ENCODE results near the gene LRP3. TPM values are rescaled to one million over a fixed set of nuclear protein-coding genes. Genes with fewer than 3 reads are reported as not detected.

The LRP3 gene
- total RNA-seq, 1 donor from 2014 or later = 93.8 TPM

GRCh38 chr19:33251076-33251475, 56.9 kb downstream of the LRP3 start:
- no peak for DNase-seq (ENCODE audit: low spot score in 2 of 2)
- no peak for FAIRE-seq

GRCh38 chr19:33251526-33252090, 57.5 kb downstream of the LRP3 start:
- no peak for FAIRE-seq
- DNase-seq (ENCODE audit: low spot score in 2 of 2) = no peak

GRCh38 chr19:33252418-33252962, 58.4 kb downstream of the LRP3 start:
- DNase-seq (ENCODE audit: low spot score in 2 of 2) = no peak
- no peak for FAIRE-seq

GRCh38 chr19:33252971-33253370, 58.8 kb downstream of the LRP3 start:
- no peak for DNase-seq (ENCODE audit: low spot score in 2 of 2)
- FAIRE-seq = no peak

- DNase-seq (ENCODE audit: low spot score in 2 of 2) (no peak), FAIRE-seq (no peak)
Observed at GRCh38 chr19:33254245-33254824, 60.2 kb downstream of the LRP3 start.

- no peak for DNase-seq (ENCODE audit: low spot score in 2 of 2)
- no peak for FAIRE-seq
Observed at GRCh38 chr19:33255781-33256180, 61.7 kb downstream of the LRP3 start.

GRCh38 chr19:33256261-33256660, 62.1 kb downstream of the LRP3 start:
- no peak for FAIRE-seq
- no peak for DNase-seq (ENCODE audit: low spot score in 2 of 2)

- DNase-seq (ENCODE audit: low spot score in 2 of 2) = no peak
- no peak for FAIRE-seq
Observed at GRCh38 chr19:33257828-33258227, 63.7 kb downstream of the LRP3 start.

Other genes starting within 250 kb of the LRP3 start
- gene CEP89, start 222.4 kb upstream of the LRP3 start, total RNA-seq = 24.9 TPM
- 1.6 TPM for gene FAAP24, start 222.1 kb upstream of the LRP3 start, total RNA-seq
- 1.6 TPM for gene RHPN2, start 129.4 kb upstream of the LRP3 start, total RNA-seq
- 15.5 TPM for gene GPATCH1, start 113.1 kb upstream of the LRP3 start, total RNA-seq
- not detected for gene WDR88, start 62.2 kb upstream of the LRP3 start, total RNA-seq
- 0.41 TPM for gene SLC7A10, start 31.5 kb downstream of the LRP3 start, total RNA-seq
- gene CEBPA, start 108.2 kb downstream of the LRP3 start, total RNA-seq = 1.6 TPM
- 54.6 TPM for gene CEBPG, start 179.4 kb downstream of the LRP3 start, total RNA-seq